Endothelial cell of umbilical vein (primary cell): ENCODE results near the gene ABCG2. TPM values are rescaled to one million over a fixed set of nuclear protein-coding genes. Genes with fewer than 3 reads are reported as not detected.
A peak's percentile ranks its signal among the peaks of the same experiment; 100 is the strongest.

Experiments used
- BruUV-seq: library from RNA; stranded (reverse); fragments of 400-500 nt; replicated peaks from 2 replicates; lab custom pipeline; 2021; lab: Mats Ljungman, UMichigan
- CTCF ChIA-PET: fragments of 300-600, 350-600 bp; sonication (Branson Sonifier 250); formaldehyde crosslinking; loops from one replicate; lab custom pipeline; 2021; ENCODE audit warnings: antibody characterized with exemption, inconsistent platforms; lab: Charles Lee
- POLR2A ChIA-PET: fragments of 300-600, 350-600 bp; sonication (Branson Sonifier 250); formaldehyde crosslinking; loops from one replicate; lab custom pipeline; 2021; ENCODE audit warnings: antibody characterized with exemption, inconsistent platforms; lab: Charles Lee
- DNase-seq: peaks from one replicate; pipeline ENCODE4 v3.0.0-alpha.2; 2011; ENCODE audit warnings: low read depth, low spot score
- FAIRE-seq: peaks from 2 replicates; lab custom pipeline; 2011; peaks lifted over from hg19 to GRCh38; lab: Jason Lieb, UNC
- H2AFZ ChIP-seq: 2 replicates; pipeline ENCODE4 v1.6.0; 2012; ENCODE audit warnings: low read depth, low read length, control low read depth, inconsistent platforms
- H3K27ac ChIP-seq: 2 replicates; pipeline ENCODE4 v1.5.1; 2011; ENCODE audit warnings: low read depth, mild to moderate bottlenecking, control low read depth, low read length, moderate library complexity; ENCODE audit not compliant: insufficient read depth
- H3K27me3 ChIP-seq, 2 experiments: 2 replicates each; pipeline versions ENCODE4 v1.6.0 to v1.6.1; 2011; ENCODE audit warnings: low read length in 2 of 2, mixed read lengths in 1 of 2; ENCODE audit not compliant: control insufficient read depth in 2 of 2, insufficient read depth in 2 of 2
- H3K36me3 ChIP-seq, 2 experiments: 2 replicates in 1 of 2; 3 replicates in 1 of 2; pipeline ENCODE4 v1.5.1; 2011; ENCODE audit warnings: low read length in 2 of 2, mild to moderate bottlenecking in 1 of 2, moderate library complexity in 1 of 2; ENCODE audit not compliant: control insufficient read depth in 2 of 2, insufficient read depth in 2 of 2; ENCODE audit errors: extremely low read depth in 1 of 2
- H3K4me1 ChIP-seq: 3 replicates; pipeline ENCODE4 v1.5.1; 2011; ENCODE audit warnings: mild to moderate bottlenecking, low read length; ENCODE audit not compliant: control insufficient read depth, insufficient read depth; ENCODE audit errors: extremely low read depth
- H3K4me2 ChIP-seq: 2 replicates; pipeline ENCODE4 v1.6.1; 2011; ENCODE audit warnings: low read length, control low read depth, mixed read lengths; ENCODE audit not compliant: insufficient read depth
- H3K4me3 ChIP-seq, 3 experiments: fragments of 200-600 bp in 1 of 3; sonication (generic), shearing (Covaris generic) in 1 of 3; replicated peaks in 1 of 3; 2 replicates each; pipeline ENCODE4 v1.5.1; 2011 to 2016; ENCODE audit warnings: control low read depth in 3 of 3, low read length in 3 of 3, mild to moderate bottlenecking in 2 of 3, inconsistent platforms in 1 of 3, low read depth in 1 of 3, moderate library complexity in 1 of 3; ENCODE audit not compliant: insufficient read depth in 1 of 3
- H3K79me2 ChIP-seq: 2 replicates; pipeline ENCODE4 v1.6.0; 2012; ENCODE audit warnings: low read length, inconsistent platforms; ENCODE audit not compliant: control insufficient read depth, insufficient read depth
- H3K9ac ChIP-seq: replicated peaks from 2 replicates; pipeline ENCODE3; 2011; ENCODE audit warnings: low read length, control low read depth; ENCODE audit not compliant: insufficient read depth; ENCODE audit errors: extremely low read depth
- H3K9me1 ChIP-seq: replicated peaks from 3 replicates; pipeline ENCODE4 v1.6.0; 2011; ENCODE audit warnings: mild to moderate bottlenecking, low read length; ENCODE audit not compliant: control insufficient read depth, insufficient read depth; ENCODE audit errors: extremely low read depth
- H3K9me3 ChIP-seq: replicated peaks from 2 replicates; pipeline ENCODE4 v1.5.1; 2012; ENCODE audit warnings: low read length, inconsistent platforms; ENCODE audit not compliant: control insufficient read depth, insufficient read depth
- H4K20me1 ChIP-seq: replicated peaks from 2 replicates; pipeline ENCODE3; 2011; ENCODE audit warnings: mild to moderate bottlenecking, low read length; ENCODE audit not compliant: control insufficient read depth, insufficient read depth; ENCODE audit errors: extremely low read depth
- CTCF ChIP-seq, 2 donors: IDR thresholded peaks; 1 replicate in 1 of 2; 2 replicates in 1 of 2; pipeline ENCODE4 v1.5.1; 2011; ENCODE audit warnings: low read length in 2 of 2, mild to moderate bottlenecking in 2 of 2, moderate library complexity in 2 of 2, control low read depth in 1 of 2, inconsistent platforms in 1 of 2, low read depth in 1 of 2; ENCODE audit not compliant: insufficient read depth in 1 of 2; ENCODE audit errors: extremely low read depth in 1 of 2
- EZH2 ChIP-seq: IDR thresholded peaks from 2 replicates; pipeline ENCODE4 v1.6.1; 2012; ENCODE audit warnings: borderline replicate concordance, low read depth, mild to moderate bottlenecking, moderate library complexity, low read length, inconsistent platforms; ENCODE audit not compliant: severe bottlenecking
- FOS ChIP-seq: IDR thresholded peaks from 2 replicates; pipeline ENCODE4 v1.6.1; 2011; ENCODE audit warnings: mild to moderate bottlenecking, low read length, moderate library complexity, borderline replicate concordance; ENCODE audit not compliant: insufficient read depth
- GATA2 ChIP-seq: IDR thresholded peaks from 2 replicates; pipeline ENCODE4 v1.7.0; 2011; ENCODE audit warnings: low read depth, mild to moderate bottlenecking, moderate library complexity, mixed read lengths, low read length; ENCODE audit not compliant: insufficient read length, insufficient read depth
- JUN ChIP-seq: IDR thresholded peaks from 2 replicates; pipeline ENCODE4 v1.6.1; 2011; ENCODE audit warnings: borderline replicate concordance, low read depth; ENCODE audit not compliant: insufficient read length, insufficient read depth
- MAX ChIP-seq: IDR thresholded peaks from 2 replicates; pipeline ENCODE4 v1.6.1; 2011; ENCODE audit not compliant: insufficient read depth, insufficient read length
- MYC ChIP-seq: IDR thresholded peaks from one replicate; pipeline ENCODE4 v1.6.1; 2011; ENCODE audit warnings: mild to moderate bottlenecking, low read depth, low read length
- POLR2A ChIP-seq: IDR thresholded peaks from 2 replicates; pipeline ENCODE4 v1.6.1; 2012; ENCODE audit warnings: low read depth, mild to moderate bottlenecking, control low read depth, low read length
- POLR2AphosphoS5 ChIP-seq: IDR thresholded peaks from 2 replicates; pipeline ENCODE4 v1.6.1; 2012; ENCODE audit warnings: low read depth, mild to moderate bottlenecking, control low read depth, low read length, moderate library complexity; ENCODE audit not compliant: insufficient read depth
- dilution Hi-C: fragments of 300-500 bp; cut with MboI; formaldehyde crosslinking; loops from one replicate; pipeline ENCODE4 v1.15.0; 2019; ENCODE audit warnings: low sequenced_read_pairs; ENCODE audit not compliant: extremely low pct_ligation_motif_present
- intact Hi-C: fragments of 100-400 bp; cut with micrococcal nuclease; formaldehyde crosslinking; loops from one replicate; pipeline ENCODE4 v1.10.0; 2022
- polyA plus RNA-seq, 4 experiments: library from polyadenylated mRNA; depleted of rRNA in 3 of 4; stranded (reverse) in 3 of 4; unstranded in 1 of 4; fragments of >200 nt; gene quantifications; 2 replicates each; pipeline versions ENCODE4 v1.2.1 to v1.2.3, GENCODE V29; 2011 to 2012; ENCODE audit warnings: missing spikeins in 1 of 4
- total RNA-seq: library from RNA; stranded (reverse); gene quantifications from 2 replicates; pipeline ENCODE4 v1.2.3, GENCODE V29; 2021

ABCG2 gene
- total and polyA plus RNA-seq, 2 donors (not counting 3 experiments of a cell fraction or from before 2014, with no cell fraction given) = 3.4 to 5.0 TPM

GRCh38 chr4:88179261-88179660 is 20.8 kb upstream of the ABCG2 start:
- H2AFZ ChIP-seq = no peak overlapping the region
- no peaks in the 10 kb centered on the region for H3K79me2 ChIP-seq
- H3K36me3 ChIP-seq = no peaks in the 10 kb centered on the region
- no TSS peak for BruUV-seq
- TF ChIP-seq GATA2 (no peak), POLR2A (no peak), POLR2AphosphoS5 (no peak), MAX (no peak), MYC (no peak)
- H3K4me1 ChIP-seq = peaks cover 2% of the 10 kb centered on the region
- no peaks in the 10 kb centered on the region for H3K9me3 ChIP-seq
- no peaks in the 10 kb centered on the region for H4K20me1 ChIP-seq
- no peak for DNase-seq
- no peaks in the 10 kb centered on the region for H3K9me1 ChIP-seq
- no peaks in the 10 kb centered on the region for H3K27me3 ChIP-seq
- FAIRE-seq = no peak
- no peak overlapping the region for H3K4me3 ChIP-seq
- ChIA-PET CTCF (interaction anchor here (2.1 to 2.3 kb wide), 2 partner anchors 33 to 146 kb away, joined by 6 to 7 read pairs; no protein-coding TSS in a partner anchor), POLR2A (no interaction called here)
- intact Hi-C loops = loop anchor here (2.0 kb wide), 1 partner anchor 74 kb away; no protein-coding TSS in a partner anchor
- no peak overlapping the region for H3K9ac ChIP-seq
- no peak overlapping the region for H3K4me2 ChIP-seq
- dilution Hi-C loops = no loop called here
- no peak overlapping the region for H3K27ac ChIP-seq

GRCh38 chr4:88178626-88179231 is 20.3 kb upstream of the ABCG2 start:
- FAIRE-seq (no peak), DNase-seq (no peak)
- Histone ChIP-seq H3K27ac (no peak overlapping the region), H3K36me3 (no peaks in the 10 kb centered on the region), H3K27me3 (no peaks in the 10 kb centered on the region), H3K9me3 (no peaks in the 10 kb centered on the region), H3K9me1 (no peaks in the 10 kb centered on the region), H4K20me1 (no peaks in the 10 kb centered on the region), H3K4me3 (no peak overlapping the region), H3K4me1 (peaks cover 2% of the 10 kb centered on the region), H3K9ac (no peak overlapping the region), H3K79me2 (no peaks in the 10 kb centered on the region), H3K4me2 (no peak overlapping the region), H2AFZ (peak overlapping the region; percentile 10)
- intact Hi-C loops (loop anchor here (2.0 kb wide), 1 partner anchor 74 kb away; no protein-coding TSS in a partner anchor), dilution Hi-C loops (no loop called here)
- CTCF ChIA-PET = interaction anchor here (0.8 to 2.3 kb wide), 3 partner anchors 20 to 146 kb away, joined by 3 to 7 read pairs (median 5); no protein-coding TSS in a partner anchor
- TF ChIP-seq MAX (no peak), EZH2 (no peak), JUN (no peak), MYC (no peak), GATA2 (no peak), POLR2AphosphoS5 (no peak), FOS (no peak), POLR2A (no peak), CTCF (IDR thresholded peaks at IDR 0.05; ENCODE audit: extremely low read depth in 1 of 2, insufficient read depth in 1 of 2, low read depth in 1 of 2, low read length in 2 of 2) (no peak)
- BruUV-seq = no TSS peak
- POLR2A ChIA-PET = no interaction called here
